Endothelial cell of umbilical vein (primary cell): ENCODE data around the gene SSC5D. TPM values are rescaled to one million over a fixed set of nuclear protein-coding genes. Genes with fewer than 3 reads are reported as not detected.

ENCODE experiments used
- BruUV-seq: library from RNA; stranded (reverse); fragments of 400-500 nt; replicated peaks from 2 replicates; lab custom pipeline; 2021; lab: Mats Ljungman, UMichigan
- CTCF ChIA-PET: fragments of 300-600, 350-600 bp; sonication (Branson Sonifier 250); formaldehyde crosslinking; loops from one replicate; lab custom pipeline; 2021; ENCODE audit warnings: antibody characterized with exemption, inconsistent platforms; lab: Charles Lee
- POLR2A ChIA-PET: fragments of 300-600, 350-600 bp; sonication (Branson Sonifier 250); formaldehyde crosslinking; loops from one replicate; lab custom pipeline; 2021; ENCODE audit warnings: antibody characterized with exemption, inconsistent platforms; lab: Charles Lee
- DNase-seq: peaks from one replicate; pipeline ENCODE4 v3.0.0-alpha.2; 2011; ENCODE audit warnings: low read depth, low spot score
- FAIRE-seq: peaks from 2 replicates; lab custom pipeline; 2011; peaks lifted over from hg19 to GRCh38; lab: Jason Lieb, UNC
- H2AFZ ChIP-seq: 2 replicates; pipeline ENCODE4 v1.6.0; 2012; ENCODE audit warnings: low read depth, low read length, control low read depth, inconsistent platforms
- H3K27ac ChIP-seq: 2 replicates; pipeline ENCODE4 v1.5.1; 2011; ENCODE audit warnings: low read depth, mild to moderate bottlenecking, control low read depth, low read length, moderate library complexity; ENCODE audit not compliant: insufficient read depth
- H3K27me3 ChIP-seq, 2 experiments: 2 replicates each; pipeline versions ENCODE4 v1.6.0 to v1.6.1; 2011; ENCODE audit warnings: low read length in 2 of 2, mixed read lengths in 1 of 2; ENCODE audit not compliant: control insufficient read depth in 2 of 2, insufficient read depth in 2 of 2
- H3K36me3 ChIP-seq, 2 experiments: 2 replicates in 1 of 2; 3 replicates in 1 of 2; pipeline ENCODE4 v1.5.1; 2011; ENCODE audit warnings: low read length in 2 of 2, mild to moderate bottlenecking in 1 of 2, moderate library complexity in 1 of 2; ENCODE audit not compliant: control insufficient read depth in 2 of 2, insufficient read depth in 2 of 2; ENCODE audit errors: extremely low read depth in 1 of 2
- H3K4me1 ChIP-seq: 3 replicates; pipeline ENCODE4 v1.5.1; 2011; ENCODE audit warnings: mild to moderate bottlenecking, low read length; ENCODE audit not compliant: control insufficient read depth, insufficient read depth; ENCODE audit errors: extremely low read depth
- H3K4me2 ChIP-seq: 2 replicates; pipeline ENCODE4 v1.6.1; 2011; ENCODE audit warnings: low read length, control low read depth, mixed read lengths; ENCODE audit not compliant: insufficient read depth
- H3K4me3 ChIP-seq, 3 experiments: fragments of 200-600 bp in 1 of 3; sonication (generic), shearing (Covaris generic) in 1 of 3; replicated peaks in 1 of 3; 2 replicates each; pipeline ENCODE4 v1.5.1; 2011 to 2016; ENCODE audit warnings: control low read depth in 3 of 3, low read length in 3 of 3, mild to moderate bottlenecking in 2 of 3, inconsistent platforms in 1 of 3, low read depth in 1 of 3, moderate library complexity in 1 of 3; ENCODE audit not compliant: insufficient read depth in 1 of 3
- H3K79me2 ChIP-seq: 2 replicates; pipeline ENCODE4 v1.6.0; 2012; ENCODE audit warnings: low read length, inconsistent platforms; ENCODE audit not compliant: control insufficient read depth, insufficient read depth
- H3K9ac ChIP-seq: replicated peaks from 2 replicates; pipeline ENCODE3; 2011; ENCODE audit warnings: low read length, control low read depth; ENCODE audit not compliant: insufficient read depth; ENCODE audit errors: extremely low read depth
- H3K9me1 ChIP-seq: replicated peaks from 3 replicates; pipeline ENCODE4 v1.6.0; 2011; ENCODE audit warnings: mild to moderate bottlenecking, low read length; ENCODE audit not compliant: control insufficient read depth, insufficient read depth; ENCODE audit errors: extremely low read depth
- H3K9me3 ChIP-seq: replicated peaks from 2 replicates; pipeline ENCODE4 v1.5.1; 2012; ENCODE audit warnings: low read length, inconsistent platforms; ENCODE audit not compliant: control insufficient read depth, insufficient read depth
- H4K20me1 ChIP-seq: replicated peaks from 2 replicates; pipeline ENCODE3; 2011; ENCODE audit warnings: mild to moderate bottlenecking, low read length; ENCODE audit not compliant: control insufficient read depth, insufficient read depth; ENCODE audit errors: extremely low read depth
- CTCF ChIP-seq, 2 donors: IDR thresholded peaks; 1 replicate in 1 of 2; 2 replicates in 1 of 2; pipeline ENCODE4 v1.5.1; 2011; ENCODE audit warnings: low read length in 2 of 2, mild to moderate bottlenecking in 2 of 2, moderate library complexity in 2 of 2, control low read depth in 1 of 2, inconsistent platforms in 1 of 2, low read depth in 1 of 2; ENCODE audit not compliant: insufficient read depth in 1 of 2; ENCODE audit errors: extremely low read depth in 1 of 2
- EZH2 ChIP-seq: IDR thresholded peaks from 2 replicates; pipeline ENCODE4 v1.6.1; 2012; ENCODE audit warnings: borderline replicate concordance, low read depth, mild to moderate bottlenecking, moderate library complexity, low read length, inconsistent platforms; ENCODE audit not compliant: severe bottlenecking
- FOS ChIP-seq: IDR thresholded peaks from 2 replicates; pipeline ENCODE4 v1.6.1; 2011; ENCODE audit warnings: mild to moderate bottlenecking, low read length, moderate library complexity, borderline replicate concordance; ENCODE audit not compliant: insufficient read depth
- GATA2 ChIP-seq: IDR thresholded peaks from 2 replicates; pipeline ENCODE4 v1.7.0; 2011; ENCODE audit warnings: low read depth, mild to moderate bottlenecking, moderate library complexity, mixed read lengths, low read length; ENCODE audit not compliant: insufficient read length, insufficient read depth
- JUN ChIP-seq: IDR thresholded peaks from 2 replicates; pipeline ENCODE4 v1.6.1; 2011; ENCODE audit warnings: borderline replicate concordance, low read depth; ENCODE audit not compliant: insufficient read length, insufficient read depth
- MAX ChIP-seq: IDR thresholded peaks from 2 replicates; pipeline ENCODE4 v1.6.1; 2011; ENCODE audit not compliant: insufficient read depth, insufficient read length
- POLR2A ChIP-seq: IDR thresholded peaks from 2 replicates; pipeline ENCODE4 v1.6.1; 2012; ENCODE audit warnings: low read depth, mild to moderate bottlenecking, control low read depth, low read length
- POLR2AphosphoS5 ChIP-seq: IDR thresholded peaks from 2 replicates; pipeline ENCODE4 v1.6.1; 2012; ENCODE audit warnings: low read depth, mild to moderate bottlenecking, control low read depth, low read length, moderate library complexity; ENCODE audit not compliant: insufficient read depth
- dilution Hi-C: fragments of 300-500 bp; cut with MboI; formaldehyde crosslinking; loops from one replicate; pipeline ENCODE4 v1.15.0; 2019; ENCODE audit warnings: low sequenced_read_pairs; ENCODE audit not compliant: extremely low pct_ligation_motif_present
- intact Hi-C: fragments of 100-400 bp; cut with micrococcal nuclease; formaldehyde crosslinking; loops from one replicate; pipeline ENCODE4 v1.10.0; 2022
- polyA plus RNA-seq, 4 experiments: library from polyadenylated mRNA; depleted of rRNA in 3 of 4; stranded (reverse) in 3 of 4; unstranded in 1 of 4; fragments of >200 nt; gene quantifications; 2 replicates each; pipeline versions ENCODE4 v1.2.1 to v1.2.3, GENCODE V29; 2011 to 2012; ENCODE audit warnings: missing spikeins in 1 of 4
- total RNA-seq: library from RNA; stranded (reverse); gene quantifications from 2 replicates; pipeline ENCODE4 v1.2.3, GENCODE V29; 2021

Gene SSC5D
- total and polyA plus RNA-seq, 2 donors (not counting 3 experiments of a cell fraction or from before 2014, with no cell fraction given): 0.47 to 1.3 TPM

DNA sequence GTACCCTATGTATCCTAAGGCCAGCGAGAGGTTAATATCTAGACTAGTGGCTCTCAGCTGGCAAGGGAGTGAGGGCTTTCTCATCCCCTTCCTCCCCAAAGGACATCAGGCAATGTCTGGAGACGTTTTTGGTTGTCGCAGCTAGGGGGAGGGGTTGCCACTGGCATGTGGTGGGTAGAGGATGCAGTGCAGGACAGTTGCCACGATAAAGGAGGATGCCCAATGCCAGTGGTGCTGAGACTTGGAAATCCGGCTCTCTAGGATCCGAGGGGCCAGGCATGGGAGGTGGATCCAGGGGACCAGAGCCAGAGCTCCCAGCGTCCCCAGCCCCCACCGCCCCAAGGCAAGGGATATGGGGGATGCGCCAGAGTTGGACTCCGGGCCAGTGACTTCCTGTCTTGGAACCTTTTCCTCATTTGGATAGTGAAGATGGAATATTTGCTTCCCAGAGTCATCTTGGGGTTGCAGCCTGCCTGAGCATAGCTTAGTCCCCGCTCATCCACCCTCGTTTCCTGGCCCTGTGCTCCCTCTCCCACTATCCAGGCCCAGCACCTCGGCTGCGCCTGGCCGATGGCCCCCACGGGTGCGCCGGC is 4.9 kb downstream of the SSC5D start:
- Histone ChIP-seq H3K9me1 (no peaks in the 10 kb centered on the region), H3K4me3 (no peak overlapping the region), H3K4me2 (no peak overlapping the region), H3K27me3 (no peaks in the 10 kb centered on the region), H3K9me3 (no peaks in the 10 kb centered on the region), H3K79me2 (no peaks in the 10 kb centered on the region), H4K20me1 (no peaks in the 10 kb centered on the region), H3K4me1 (peaks cover 3% of the 10 kb centered on the region), H2AFZ (no peak overlapping the region), H3K9ac (no peak overlapping the region), H3K27ac (no peak overlapping the region), H3K36me3 (no peaks in the 10 kb centered on the region)
- dilution Hi-C loops: no loop called here
- intact Hi-C loops: no loop called here
- no peak for DNase-seq
- ChIA-PET CTCF (interaction anchor here (3.2 to 5.5 kb wide), 2 partner anchors 11 to 25 kb away, joined by 17 to 38 read pairs; no protein-coding TSS in a partner anchor), POLR2A (no interaction called here)
- no TSS peak for BruUV-seq
- no peak for FAIRE-seq
- TF ChIP-seq FOS (no peak), POLR2A (no peak), GATA2 (no peak), MAX (no peak), POLR2AphosphoS5 (no peak), JUN (no peak), EZH2 (no peak), CTCF (IDR thresholded peaks at IDR 0.05; ENCODE audit: extremely low read depth in 1 of 2, insufficient read depth in 1 of 2, low read depth in 1 of 2, low read length in 2 of 2) (no peak)
